Amygdala (tissue), 56 donors: ENCODE results near the gene NFAM1.

ENCODE experiments used
- DNase-seq, 56 donors: peaks; one replicate each; lab custom pipeline; 2025; lab: John Stamatoyannopoulos, UW

Gene NFAM1

DNA sequence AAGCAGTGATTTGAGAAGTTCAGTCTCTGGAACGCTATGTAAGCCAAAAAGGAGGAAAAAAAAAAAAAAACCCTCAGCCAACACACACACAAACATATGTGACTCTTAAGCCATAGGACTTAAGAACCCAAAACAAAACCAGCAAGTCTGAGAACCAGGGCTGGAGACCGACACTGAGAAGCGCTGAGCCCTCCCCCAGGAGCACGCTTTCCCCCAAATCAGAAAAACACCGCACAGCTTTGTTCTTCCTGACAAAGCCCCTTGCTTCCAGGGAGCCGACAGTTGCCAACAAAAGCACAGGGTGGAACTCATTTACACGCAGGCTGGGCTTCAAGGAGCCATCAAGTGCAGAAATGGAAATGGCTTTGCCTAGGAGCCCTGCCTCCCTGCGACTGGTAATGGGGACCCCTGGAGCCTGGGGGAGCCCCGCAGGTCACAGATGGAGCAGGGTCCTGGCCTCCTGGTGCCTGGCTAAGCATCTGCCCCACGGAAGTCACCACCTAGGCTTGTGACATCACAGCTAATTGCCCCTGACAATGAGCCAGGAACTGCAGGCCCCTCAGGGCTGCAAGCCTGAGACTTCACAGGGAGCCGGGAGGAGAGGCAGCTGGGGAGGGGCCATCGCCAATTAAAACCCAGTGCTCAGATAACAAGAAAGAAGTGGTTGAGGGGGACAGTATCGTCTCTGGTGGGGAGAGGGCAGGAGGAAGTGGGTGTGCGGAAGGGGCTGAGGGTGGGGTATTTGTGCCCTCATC, 66.9 kb downstream of the NFAM1 start:
- DNase-seq: peak in 8 of 56 donors; percentile 6 to 56 (median 28)

DNA sequence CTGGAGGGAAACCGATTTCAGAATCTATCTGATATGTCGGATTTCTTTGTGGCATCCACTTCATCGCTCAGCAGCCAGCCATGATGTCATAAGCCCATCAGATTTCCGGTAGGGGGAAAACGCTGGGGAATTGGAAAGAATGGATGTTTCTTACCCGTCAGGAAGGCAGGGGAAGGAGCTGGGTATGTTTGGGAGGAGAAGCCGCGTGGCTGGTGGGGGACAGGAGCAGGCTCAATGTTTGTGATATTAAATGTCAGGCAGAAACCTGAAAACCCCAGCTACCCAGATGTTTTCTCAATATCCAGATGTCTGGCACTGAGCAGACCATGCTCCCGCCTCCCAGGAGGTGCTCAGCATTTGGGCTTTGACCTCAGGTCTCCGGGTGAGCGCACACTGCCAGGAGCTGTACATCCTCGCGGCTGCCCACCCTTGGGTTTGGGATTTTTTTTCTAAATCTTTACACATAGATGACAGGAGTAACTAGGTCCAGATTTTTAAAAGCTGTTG, 67.5 kb downstream of the NFAM1 start:
- DNase-seq: no peak

DNA sequence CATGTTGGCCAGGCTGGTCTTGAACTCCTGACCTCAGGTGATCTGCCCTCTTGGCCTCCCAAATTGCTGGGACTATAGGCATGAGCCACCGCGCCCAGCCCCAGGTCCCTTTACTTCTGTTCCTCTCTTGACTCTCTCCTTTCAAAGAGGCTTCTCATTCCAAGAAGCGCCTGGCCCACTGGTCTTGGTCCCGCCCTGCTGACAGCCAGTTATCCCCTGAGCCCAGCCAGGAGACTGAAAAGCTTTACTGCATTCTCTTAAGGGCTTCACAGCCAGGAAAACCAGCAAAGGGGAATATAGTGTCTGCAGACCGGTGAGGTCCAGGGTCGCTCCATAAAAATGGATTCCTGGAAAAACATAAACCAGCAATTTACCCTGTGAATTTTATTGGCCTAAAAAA, 68.3 kb downstream of the NFAM1 start:
- no peak for DNase-seq

DNA sequence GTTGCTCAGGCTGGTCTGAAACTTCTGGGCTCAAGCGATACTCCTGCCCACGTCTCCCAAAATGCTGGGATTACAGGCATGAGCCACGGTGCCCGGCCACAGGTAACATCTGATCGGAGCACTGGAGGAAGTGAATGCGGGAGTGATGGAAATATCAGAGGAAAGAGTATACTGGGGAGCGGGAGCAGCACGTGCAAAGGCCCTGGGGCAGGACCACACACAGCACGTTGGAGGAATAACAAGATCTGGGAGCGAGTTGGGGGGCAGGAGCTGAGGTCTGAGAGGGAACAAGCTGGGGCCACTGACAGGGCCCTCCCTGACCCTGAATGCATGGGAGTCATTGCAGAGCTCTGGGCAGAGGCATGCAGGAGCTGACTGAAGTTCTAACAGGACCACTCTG, 70.7 kb downstream of the NFAM1 start:
- DNase-seq: no peak

DNA sequence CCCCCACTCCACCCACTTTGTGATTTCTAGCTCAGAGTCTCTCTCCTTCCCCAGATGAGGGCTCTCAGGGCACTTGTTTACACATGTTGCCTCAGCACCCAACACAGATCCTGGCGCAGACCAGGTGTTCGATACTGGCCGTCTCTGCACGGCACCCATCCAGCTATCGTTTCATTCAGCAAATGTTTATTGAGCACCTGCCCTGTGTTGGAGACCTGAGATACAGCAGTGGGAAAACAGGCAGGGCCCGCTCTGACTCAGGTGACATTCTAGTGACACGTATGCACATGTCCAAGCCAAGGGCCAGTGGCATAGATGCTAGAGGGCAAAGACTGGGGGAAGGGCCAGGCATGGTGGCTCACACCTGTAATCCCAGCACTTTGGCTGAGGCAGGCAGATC, 71.9 kb downstream of the NFAM1 start:
- no peak for DNase-seq

DNA sequence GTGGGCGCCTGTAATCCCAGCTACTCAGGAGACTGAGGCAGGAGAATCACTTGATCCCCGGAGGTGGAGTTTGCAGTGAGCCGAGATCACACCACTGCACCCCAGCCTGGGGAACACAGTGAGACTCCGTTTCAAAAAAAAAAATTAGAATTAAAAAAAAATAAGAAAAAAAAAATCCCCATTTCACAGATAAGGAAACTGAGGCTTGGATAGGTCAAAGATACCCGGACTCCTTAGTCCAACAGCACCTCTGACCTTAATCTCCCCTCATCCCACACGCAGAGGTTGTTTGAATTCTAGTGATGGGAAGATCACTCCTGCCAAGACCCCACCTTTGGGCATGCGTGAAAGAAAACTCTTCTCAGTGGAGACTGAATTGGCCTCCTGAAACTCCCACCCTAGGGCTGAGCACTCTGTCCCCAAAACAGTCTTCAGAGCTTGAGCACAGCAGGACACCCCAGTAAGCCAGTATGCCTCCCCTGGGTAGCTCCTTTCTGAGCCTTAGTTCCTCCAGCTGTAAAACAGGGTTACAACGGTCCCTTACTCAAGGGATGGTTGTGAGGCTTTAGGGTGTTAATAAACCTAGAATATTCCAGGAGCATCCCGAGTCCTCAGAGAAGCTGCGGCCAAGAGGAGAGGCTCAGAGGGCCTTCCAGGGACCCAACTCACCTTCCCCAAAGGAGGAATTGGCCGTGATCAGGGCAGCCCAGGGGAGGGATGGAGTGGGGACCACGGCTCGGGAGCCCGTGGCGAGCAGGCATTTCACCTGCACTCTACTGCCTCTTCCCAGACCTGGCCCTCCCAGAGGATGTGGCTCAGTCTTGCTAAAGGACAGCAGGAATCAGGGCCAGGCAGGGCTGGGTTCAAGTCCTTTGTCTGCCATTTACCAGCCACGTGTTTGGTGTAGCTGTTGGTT, 73.3 kb downstream of the NFAM1 start:
- DNase-seq: no peak

DNA sequence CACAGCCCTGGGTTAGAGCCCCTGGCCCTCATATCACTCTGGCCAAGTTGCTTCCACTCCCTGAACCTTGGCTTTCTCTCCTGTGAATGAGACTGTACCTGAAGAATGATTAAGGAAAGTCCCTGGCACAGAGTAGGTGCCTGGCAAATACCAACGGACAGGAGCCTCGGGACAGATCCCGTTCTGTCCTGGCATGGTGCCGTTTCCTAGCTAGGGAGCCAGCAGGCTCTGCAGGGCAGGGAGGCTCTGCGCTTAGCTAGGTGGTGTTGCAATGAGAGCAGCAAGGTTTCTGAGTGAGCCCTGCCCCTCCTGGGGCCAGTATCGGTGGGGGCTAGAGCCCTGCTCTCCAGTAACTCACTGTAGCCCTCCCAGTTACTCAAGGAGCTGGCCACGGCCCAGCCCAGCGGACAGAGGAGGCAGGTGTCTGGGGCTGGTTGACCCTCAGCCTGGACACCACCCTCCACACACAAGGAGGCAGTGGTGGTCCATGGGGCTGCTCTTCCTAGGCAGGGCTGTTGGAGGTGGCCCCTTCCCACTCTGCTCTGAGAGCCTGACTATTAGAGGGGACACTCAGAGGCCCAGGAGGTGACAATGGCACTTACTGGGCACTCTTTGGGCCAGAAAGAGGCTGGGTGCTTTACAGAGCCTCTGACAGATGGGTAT, 74.4 kb downstream of the NFAM1 start:
- DNase-seq: no peak

DNA sequence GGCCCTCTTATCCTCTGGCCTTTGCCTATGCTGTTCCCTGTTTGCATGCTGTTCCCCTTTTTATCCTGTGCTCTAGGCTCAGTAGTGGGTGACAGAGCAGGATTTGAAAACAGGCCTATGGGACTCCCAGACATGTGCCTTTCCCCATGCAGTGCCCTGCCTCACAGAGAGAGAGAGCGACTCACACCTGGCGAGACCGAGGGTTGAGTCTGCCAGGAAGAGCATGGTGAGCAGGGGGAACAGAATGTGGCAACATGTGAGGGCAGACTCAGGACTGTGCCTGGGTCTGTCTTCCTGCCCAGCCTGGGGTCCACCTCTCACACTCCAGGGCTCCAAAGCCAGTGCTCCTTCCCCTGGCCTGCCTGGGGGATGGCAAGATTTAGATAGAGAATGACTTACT, 75.0 kb downstream of the NFAM1 start:
- no peak for DNase-seq

DNA sequence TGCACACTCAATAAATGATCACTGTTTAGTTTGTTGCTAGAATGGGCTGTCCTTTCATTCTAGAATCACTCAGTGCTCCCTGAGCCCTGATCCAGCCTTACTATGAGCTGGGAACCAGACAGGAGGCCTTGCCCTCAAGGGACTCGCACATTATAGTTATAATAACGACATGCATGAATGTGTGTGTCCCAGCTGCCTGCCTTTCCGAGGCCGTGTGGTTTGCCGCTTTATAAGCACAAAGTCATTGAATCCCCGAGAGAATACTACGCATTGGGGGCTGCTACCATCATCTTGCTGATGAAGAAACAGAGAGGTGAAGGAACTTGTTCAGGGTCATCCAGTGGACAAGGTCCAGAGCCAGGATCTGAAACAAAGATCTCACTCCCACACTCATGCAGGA, 75.7 kb downstream of the NFAM1 start:
- DNase-seq: no peak

DNA sequence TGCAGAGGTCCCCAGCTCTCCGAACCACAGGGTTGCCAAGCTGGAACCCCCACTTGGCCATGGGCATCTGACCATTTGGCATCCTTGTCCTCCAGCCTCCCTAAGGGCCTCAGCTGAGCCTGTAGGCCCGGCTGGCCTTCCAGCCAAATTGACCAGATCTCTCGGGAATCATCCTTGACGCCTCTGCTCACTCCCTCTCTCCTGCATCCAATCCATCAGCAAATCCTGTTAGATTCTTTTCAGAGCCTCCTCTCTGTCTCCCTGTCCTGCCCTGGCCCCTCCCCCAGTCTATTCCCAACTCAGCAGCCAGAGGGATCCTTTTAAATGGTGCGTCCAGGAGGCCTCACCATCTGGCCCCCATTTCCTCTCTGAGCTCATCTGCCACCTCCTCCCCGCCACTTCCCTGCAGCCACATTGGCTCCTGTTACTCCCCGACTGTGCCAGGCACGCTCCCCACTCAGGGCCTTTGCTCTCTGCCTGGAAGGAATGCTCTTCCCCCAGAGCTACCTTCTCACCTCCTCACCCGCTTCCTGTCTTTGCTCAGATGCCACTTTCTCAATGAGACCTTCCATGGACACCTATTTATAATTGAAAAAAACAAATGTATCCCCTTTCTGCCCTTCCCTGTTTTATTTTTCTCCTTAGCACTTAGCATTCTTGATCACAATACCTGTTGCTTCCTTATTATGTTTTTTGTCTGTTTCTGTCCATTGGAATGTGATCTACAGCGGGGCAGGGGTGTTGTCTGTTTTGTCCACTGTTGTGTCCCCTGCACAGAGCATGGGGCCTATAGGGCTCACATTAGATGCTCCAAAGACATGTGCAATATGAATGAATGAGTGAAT, 78.1 kb downstream of the NFAM1 start:
- DNase-seq: no peak

DNA sequence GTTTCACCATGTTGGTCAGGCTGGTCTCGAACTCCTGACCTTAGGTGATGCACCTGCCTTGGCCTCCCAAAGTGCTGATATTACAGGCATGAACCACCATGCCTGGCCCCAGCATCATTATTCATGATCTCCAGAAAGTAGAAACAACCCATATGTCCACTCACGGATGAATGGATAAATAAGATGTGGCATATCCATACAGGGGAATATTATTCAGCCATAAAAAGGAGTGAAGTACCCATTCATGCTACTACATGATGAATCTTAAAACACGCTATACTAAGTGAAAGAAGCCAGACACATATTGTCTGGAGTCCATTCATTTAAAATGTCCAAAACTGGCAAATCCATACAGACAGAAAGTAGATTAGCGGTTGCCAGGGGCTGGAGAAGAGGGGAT, 81.8 kb downstream of the NFAM1 start:
- DNase-seq: no peak

DNA sequence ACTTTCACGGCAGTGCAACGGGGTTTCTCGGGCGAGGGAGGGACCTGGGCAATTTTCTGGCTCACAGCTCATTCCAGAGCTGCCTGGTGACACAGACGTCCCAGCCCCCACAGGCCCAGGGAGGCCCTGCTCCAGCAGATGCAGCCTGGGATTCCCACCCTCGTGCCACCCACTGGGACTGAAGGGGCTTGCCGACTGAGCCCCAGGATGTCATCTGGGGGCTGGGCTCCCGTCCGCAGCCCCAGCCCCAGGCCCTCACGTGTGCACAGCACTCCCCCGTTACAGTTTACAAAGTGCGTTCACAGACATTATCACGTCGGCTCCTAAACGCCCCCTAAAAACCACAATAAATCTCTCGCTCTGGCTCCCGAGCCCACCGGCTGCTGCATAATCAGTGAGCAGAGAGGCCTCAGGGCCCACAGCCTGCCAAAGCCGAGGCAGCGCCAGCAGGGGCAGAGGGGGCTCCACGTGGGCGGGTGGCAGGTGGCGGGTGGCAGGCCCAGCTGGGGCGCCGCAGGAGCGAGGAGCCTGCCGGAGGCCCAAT, 84.8 kb downstream of the NFAM1 start:
- DNase-seq: peak in 3 of 56 donors; percentile 14 to 36 (median 33)

DNA sequence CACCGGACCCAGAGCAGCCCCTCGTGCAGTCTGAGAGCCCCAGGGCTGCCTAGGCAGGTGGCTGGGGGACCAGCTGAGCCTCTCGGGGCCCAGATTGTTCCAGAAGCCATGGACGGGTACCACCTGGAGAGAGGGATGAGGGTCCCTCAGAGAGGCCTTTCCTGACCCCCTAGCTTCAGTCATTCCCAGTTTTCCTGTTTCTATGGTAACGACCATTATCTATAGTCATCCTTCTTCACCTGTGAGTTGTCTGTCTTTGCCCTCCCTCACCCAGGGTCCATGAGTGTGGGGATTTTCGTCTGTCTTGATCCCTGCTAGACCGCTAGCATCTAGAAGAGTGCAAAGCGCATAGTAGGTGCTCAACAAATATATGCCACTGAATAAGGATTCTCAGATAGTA, 85.5 kb downstream of the NFAM1 start:
- DNase-seq: no peak

DNA sequence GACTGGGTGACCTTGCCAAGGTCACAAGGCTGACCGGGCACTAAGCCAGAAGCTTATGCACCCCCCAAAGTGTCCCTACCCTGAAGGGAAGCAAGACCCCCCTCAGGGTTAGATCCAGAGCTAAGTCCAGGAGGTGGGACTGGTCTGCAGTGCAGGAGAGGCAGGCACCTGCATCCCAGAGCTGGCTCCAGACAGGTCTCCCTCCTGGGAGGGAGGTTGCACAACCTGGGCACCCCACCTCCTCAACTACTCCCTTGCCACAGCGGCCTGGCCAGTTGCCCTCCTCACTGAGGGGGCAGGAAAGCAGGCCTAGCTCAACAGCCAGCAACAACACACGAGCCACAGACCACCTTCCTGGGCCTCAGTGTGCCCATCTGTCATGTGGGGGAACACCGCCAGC, 86.7 kb downstream of the NFAM1 start:
- DNase-seq: no peak

DNA sequence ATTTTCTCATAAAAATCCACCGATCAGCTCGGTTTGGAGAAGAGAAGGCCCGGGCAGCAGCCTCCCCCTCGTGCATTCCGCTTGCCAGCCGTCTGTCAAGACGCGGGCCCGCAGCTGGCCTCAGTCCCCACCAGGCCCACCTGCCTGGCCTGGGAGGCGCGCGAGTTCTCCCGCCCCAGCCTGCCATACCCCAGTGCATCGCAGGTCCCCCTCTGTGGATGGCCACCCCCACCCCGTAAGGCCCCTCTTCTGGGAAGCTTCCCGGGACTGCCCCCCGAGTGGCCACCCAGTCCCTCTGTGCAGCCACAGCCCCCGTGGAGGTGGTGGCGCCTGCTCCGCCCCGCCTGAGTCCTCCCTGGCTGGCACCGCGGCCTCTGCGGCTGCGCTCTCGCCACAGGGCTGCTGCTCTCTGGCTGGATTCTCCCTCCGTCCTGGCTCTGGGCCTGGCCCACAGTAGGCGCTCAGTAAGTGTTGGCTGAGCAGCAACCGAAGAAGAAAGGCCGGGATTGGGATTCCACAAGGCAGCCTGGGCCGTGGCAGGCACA, 87.8 kb downstream of the NFAM1 start:
- peak in 54 of 56 donors; percentile 28 to 92 (median 80) for DNase-seq

DNA sequence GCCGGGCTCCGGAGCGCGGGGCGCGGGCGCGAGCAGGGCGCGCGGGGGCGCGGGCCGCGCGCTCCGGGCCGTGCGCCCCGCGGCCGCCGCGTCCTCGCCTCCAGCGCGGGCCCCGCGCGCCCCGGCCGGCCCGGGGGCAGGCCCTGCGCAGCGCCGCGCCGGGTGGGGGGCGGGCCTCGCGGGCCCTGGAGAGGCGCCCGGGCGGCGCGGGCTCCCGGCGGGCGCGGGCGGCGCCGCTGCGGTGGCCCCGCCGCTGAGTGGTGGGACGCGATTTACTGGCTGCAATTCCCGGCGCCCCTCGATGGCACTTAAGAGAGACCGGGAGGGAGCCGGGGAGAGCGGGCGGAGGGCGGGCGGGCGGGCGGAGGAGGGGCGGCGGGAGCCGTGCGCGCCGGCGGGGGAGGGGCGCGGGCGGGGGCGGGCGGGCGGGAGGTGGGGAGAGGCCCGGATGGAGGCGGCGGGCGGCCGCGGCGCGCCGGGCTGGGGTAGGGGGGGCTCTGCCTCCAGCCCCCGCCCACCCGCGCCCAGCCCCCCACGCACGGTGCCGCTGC, 88.6 kb downstream of the NFAM1 start:
- peak in 13 of 56 donors; percentile 20 to 66 (median 35) for DNase-seq

DNA sequence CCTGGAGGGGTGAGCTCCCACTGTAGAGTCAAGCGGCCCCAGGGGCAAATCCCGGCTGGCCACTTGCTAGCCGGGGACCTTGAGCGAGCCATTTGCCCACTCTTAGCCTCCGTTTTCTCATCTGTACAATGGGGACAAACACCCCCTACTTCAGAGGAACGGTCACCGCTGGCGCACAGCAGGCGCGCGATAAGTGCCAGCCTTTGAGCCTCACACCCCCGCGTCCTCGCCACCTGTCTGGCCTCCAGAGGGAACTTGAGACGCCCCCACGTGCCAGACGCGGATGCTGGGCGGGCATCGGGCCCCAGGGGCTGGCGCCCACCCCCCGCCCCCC, 89.1 kb downstream of the NFAM1 start:
- DNase-seq: peak in 7 of 56 donors; percentile 12 to 49 (median 30)

DNA sequence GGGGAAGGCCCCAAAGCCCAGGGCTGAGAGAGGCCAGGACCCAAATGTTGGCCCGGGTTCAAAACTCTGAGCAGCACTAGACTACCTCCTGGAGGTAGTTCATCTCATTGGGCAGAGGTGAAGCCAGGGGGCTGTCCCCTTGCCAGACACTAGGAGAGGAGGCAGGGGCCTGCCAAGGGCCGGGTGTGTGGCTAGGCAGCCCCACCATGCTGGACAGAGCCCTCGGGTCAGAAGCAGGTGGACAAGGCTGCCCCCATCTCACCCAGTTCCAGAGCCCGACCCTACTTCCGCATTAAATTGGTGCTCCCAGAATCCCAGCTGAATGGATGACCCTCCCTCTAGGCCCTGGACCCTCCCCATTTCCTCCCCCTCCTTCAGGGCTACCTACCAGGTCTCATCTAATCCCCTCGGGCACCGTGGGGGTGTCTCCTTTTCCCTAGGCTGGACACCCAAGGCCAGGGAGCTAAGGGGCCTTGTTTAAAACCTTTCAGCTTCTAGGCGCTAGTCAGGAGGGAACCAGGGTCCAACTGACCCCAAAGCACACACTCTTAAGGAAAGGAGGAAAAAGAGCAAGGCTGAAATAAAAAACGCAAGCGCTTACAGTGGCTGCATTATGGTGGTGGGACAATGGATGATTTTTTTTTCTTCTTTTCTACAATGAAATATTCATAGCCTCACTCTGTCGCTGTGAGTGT, 89.6 kb downstream of the NFAM1 start:
- peak in 1 of 56 donors; percentile 43 for DNase-seq

DNA sequence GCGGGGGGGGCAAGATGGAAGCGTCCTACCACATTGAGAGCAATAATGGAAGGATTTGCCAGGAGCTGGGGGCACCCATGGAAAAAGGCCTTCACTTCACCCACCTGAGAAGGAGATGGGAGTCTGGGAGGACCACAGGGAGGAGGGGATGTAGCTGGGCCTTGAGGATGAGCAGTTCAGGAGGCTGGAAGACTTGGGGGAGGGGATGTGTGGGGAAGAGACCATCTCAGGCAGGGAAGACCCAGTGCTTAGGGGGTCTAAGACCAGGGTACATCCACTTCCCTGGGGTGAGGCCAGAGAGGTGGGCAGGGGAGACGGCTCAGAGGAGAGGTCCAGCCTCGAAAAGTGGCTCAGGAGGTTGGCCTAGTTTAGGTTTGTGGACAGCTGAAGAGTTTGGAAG, 90.4 kb downstream of the NFAM1 start:
- DNase-seq: no peak
